ENCODE results near the gene RRP1. TPM values are rescaled to one million over a fixed set of nuclear protein-coding genes. Genes with fewer than 3 reads are reported as not detected.
A peak's percentile ranks its signal among the peaks of the same experiment; 100 is the strongest.

RRP1 gene
- polyA plus RNA-seq, 3 donors = 2.7 to 5.7 (median 4.6) TPM

DNA sequence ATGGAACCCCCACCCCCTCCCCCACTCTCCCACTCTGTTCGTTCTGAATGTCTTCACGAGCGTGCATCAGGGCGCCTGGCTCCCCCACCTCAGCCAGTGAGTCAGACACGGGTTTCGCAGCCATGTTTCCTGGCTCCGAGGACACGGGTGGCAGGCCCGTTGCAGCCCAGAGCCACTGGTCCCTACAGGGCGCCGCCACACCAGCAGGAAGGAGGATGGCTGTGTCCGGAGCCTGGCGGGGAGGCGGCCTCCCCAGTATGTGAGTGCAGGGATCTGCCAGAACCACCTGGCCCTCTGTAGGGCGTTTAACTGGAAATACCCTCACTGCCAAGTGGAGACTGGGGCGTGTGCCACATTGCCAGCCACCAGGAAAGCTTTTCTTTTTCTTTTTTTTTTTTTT, 31.8 kb upstream of the RRP1 start:
- TF ChIP-seq, protein P1, sequence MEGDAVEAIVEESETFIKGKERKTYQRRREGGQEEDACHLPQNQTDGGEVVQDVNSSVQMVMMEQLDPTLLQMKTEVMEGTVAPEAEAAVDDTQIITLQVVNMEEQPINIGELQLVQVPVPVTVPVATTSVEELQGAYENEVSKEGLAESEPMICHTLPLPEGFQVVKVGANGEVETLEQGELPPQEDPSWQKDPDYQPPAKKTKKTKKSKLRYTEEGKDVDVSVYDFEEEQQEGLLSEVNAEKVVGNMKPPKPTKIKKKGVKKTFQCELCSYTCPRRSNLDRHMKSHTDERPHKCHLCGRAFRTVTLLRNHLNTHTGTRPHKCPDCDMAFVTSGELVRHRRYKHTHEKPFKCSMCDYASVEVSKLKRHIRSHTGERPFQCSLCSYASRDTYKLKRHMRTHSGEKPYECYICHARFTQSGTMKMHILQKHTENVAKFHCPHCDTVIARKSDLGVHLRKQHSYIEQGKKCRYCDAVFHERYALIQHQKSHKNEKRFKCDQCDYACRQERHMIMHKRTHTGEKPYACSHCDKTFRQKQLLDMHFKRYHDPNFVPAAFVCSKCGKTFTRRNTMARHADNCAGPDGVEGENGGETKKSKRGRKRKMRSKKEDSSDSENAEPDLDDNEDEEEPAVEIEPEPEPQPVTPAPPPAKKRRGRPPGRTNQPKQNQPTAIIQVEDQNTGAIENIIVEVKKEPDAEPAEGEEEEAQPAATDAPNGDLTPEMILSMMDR (IDR thresholded peaks at IDR 0.05) = no peak
- H3K27ac ChIP-seq (ENCODE audit: low read depth in 1 of 2, low read length in 2 of 2) = peak overlapping the region; percentile 2
- peaks cover 65 to 96% of the 10 kb centered on the region in 2 donors for H3K36me3 Mint-ChIP-seq
- intact Hi-C loops (cut with micrococcal nuclease) = no loop called here
- H3K4me3 Mint-ChIP-seq = no peak overlapping the region
- peaks cover 0 to 3% of the 10 kb centered on the region in 2 donors for H3K9me3 ChIP-seq (replicated peaks in 1 of 2; ENCODE audit: control insufficient read depth in 1 of 2, insufficient read depth in 1 of 2, low read length in 2 of 2)
- no peak overlapping the region for H3K9ac ChIP-seq (ENCODE audit: insufficient read depth, low read length, poor library complexity, severe bottlenecking)
- no peak overlapping the region for H3K4me3 ChIP-seq (replicated peaks in 1 of 3; ENCODE audit: low read depth in 2 of 3, low read length in 3 of 3)
- H3K79me2 ChIP-seq (ENCODE audit: insufficient read depth, low read length) = peaks cover 6% of the 10 kb centered on the region
- H3K36me3 ChIP-seq (replicated peaks in 1 of 2; ENCODE audit: control insufficient read depth in 1 of 2, insufficient read depth in 2 of 2, low read length in 2 of 2) = peaks cover 89 to 99% of the 10 kb centered on the region in 2 donors
- H3K4me1 Mint-ChIP-seq = peaks cover 7% of the 10 kb centered on the region
- H3K27me3 ChIP-seq (ENCODE audit: control insufficient read depth in 2 of 2, insufficient read depth in 2 of 2, low read length in 2 of 2) = no peaks in the 10 kb centered on the region
- WGBS (ENCODE audit: insufficient coverage) = 73% methylated on average over 12 of the region's 16 CpGs
- peak overlapping the region in 2 of 7 donors; percentile 21 to 30 for H3K27ac Mint-ChIP-seq
- no peak overlapping the region for H3K4me2 ChIP-seq (replicated peaks; ENCODE audit: extremely low read depth, low read length, poor library complexity, severe bottlenecking)
- no peak overlapping the region for H2AFZ ChIP-seq (ENCODE audit: insufficient read depth, low read depth, low read length, poor library complexity, severe bottlenecking)
- no peak for DNase-seq
- peaks cover 86% of the 10 kb centered on the region for H4K20me1 ChIP-seq (ENCODE audit: insufficient read depth, low read length)
- H3K27me3 Mint-ChIP-seq (ENCODE audit: low read depth in 3 of 3) = no peaks in the 10 kb centered on the region
- H3K9me3 Mint-ChIP-seq = peaks cover 0 to 9% (median 0%) of the 10 kb centered on the region in 7 donors
- H3K4me1 ChIP-seq (ENCODE audit: control insufficient read depth in 1 of 2, insufficient read depth in 2 of 2, low read length in 2 of 2) = no peaks in the 10 kb centered on the region

DNA sequence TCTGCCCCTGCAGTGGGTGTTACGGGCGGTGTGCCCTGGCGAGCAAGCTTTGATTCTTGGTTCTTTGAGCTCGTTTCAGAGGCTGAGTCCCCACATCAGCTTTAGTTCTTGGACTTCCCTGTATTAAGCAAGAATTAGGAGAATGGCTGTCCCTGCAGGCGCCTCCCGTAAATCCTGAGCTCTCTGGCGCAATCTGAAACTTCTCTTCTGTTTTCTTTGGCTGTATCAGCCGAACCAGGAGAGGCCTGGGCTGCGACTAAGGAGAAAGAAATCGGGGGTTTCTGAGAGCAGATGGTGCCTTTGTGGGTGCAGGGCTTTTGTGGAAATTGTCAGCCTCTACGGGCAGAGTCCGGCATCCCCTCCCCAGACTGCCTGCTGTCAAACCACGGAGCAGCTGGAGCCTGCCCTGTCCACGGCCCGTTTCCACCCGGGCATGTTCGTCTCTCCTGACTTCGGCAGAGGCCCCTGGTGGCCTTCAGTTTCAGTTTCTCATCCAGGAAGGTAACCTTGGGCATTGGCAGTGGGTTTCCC, 31.2 kb upstream of the RRP1 start:
- Histone ChIP-seq H3K4me3 (replicated peaks in 1 of 3; ENCODE audit: low read depth in 2 of 3, low read length in 3 of 3) (no peak overlapping the region), H3K9me3 (replicated peaks in 1 of 2; ENCODE audit: control insufficient read depth in 1 of 2, insufficient read depth in 1 of 2, low read length in 2 of 2) (peaks cover 0 to 3% of the 10 kb centered on the region in 2 donors), H3K27me3 (ENCODE audit: control insufficient read depth in 2 of 2, insufficient read depth in 2 of 2, low read length in 2 of 2) (no peaks in the 10 kb centered on the region), H3K79me2 (ENCODE audit: insufficient read depth, low read length) (peaks cover 6% of the 10 kb centered on the region), H2AFZ (ENCODE audit: insufficient read depth, low read depth, low read length, poor library complexity, severe bottlenecking) (no peak overlapping the region), H3K4me2 (replicated peaks; ENCODE audit: extremely low read depth, low read length, poor library complexity, severe bottlenecking) (no peak overlapping the region), H3K36me3 (replicated peaks in 1 of 2; ENCODE audit: control insufficient read depth in 1 of 2, insufficient read depth in 2 of 2, low read length in 2 of 2) (peaks cover 83 to 99% of the 10 kb centered on the region in 2 donors), H3K9ac (ENCODE audit: insufficient read depth, low read length, poor library complexity, severe bottlenecking) (no peak overlapping the region), H3K27ac (ENCODE audit: low read depth in 1 of 2, low read length in 2 of 2) (peak overlapping the region; percentile 2), H3K4me1 (ENCODE audit: control insufficient read depth in 1 of 2, insufficient read depth in 2 of 2, low read length in 2 of 2) (no peaks in the 10 kb centered on the region), H4K20me1 (ENCODE audit: insufficient read depth, low read length) (peaks cover 87% of the 10 kb centered on the region)
- no peaks in the 10 kb centered on the region for H3K27me3 Mint-ChIP-seq (ENCODE audit: low read depth in 3 of 3)
- intact Hi-C loops (cut with micrococcal nuclease) = no loop called here
- DNase-seq = peak in 1 of 3 donors; percentile 45
- peaks cover 64 to 96% of the 10 kb centered on the region in 2 donors for H3K36me3 Mint-ChIP-seq
- peaks cover 0 to 9% (median 1%) of the 10 kb centered on the region in 7 donors for H3K9me3 Mint-ChIP-seq
- no peak overlapping the region for H3K4me3 Mint-ChIP-seq
- peaks cover 7% of the 10 kb centered on the region for H3K4me1 Mint-ChIP-seq
- TF ChIP-seq, protein P1 (IDR thresholded peaks at IDR 0.05) = no peak
- peak overlapping the region in 2 of 7 donors; percentile 18 to 22 for H3K27ac Mint-ChIP-seq
- 56% methylated on average over 8 of the region's 18 CpGs for WGBS (ENCODE audit: insufficient coverage)

All from CD14-positive monocyte (primary cell).